ENCODE results near the gene CRTAC1. TPM values are rescaled to one million over a fixed set of nuclear protein-coding genes. Genes with fewer than 3 reads are reported as not detected.

Gene CRTAC1
- total RNA-seq, 1 donor from 2014 or later: 0.66 TPM

GRCh38 chr10:97822261-97822687 lies 208.1 kb downstream of the CRTAC1 start:
- no peak for FAIRE-seq
- H2AFZ ChIP-seq (ENCODE audit: low read depth, low read length): peak overlapping the region; percentile 60
- H3K36me3 Mint-ChIP-seq (ENCODE audit: low read depth, unreplicated experiment): peaks cover 2% of the 10 kb centered on the region
- no peaks in the 10 kb centered on the region for H3K36me3 ChIP-seq (ENCODE audit: insufficient read depth, low read length)
- H3K4me1 Mint-ChIP-seq (ENCODE audit: low read depth, unreplicated experiment): peaks cover 4% of the 10 kb centered on the region
- DNase-seq (ENCODE audit: low read depth): no peak
- no peak overlapping the region for H3K4me3 ChIP-seq (ENCODE audit: insufficient read depth, low read depth, low read length)
- no peaks in the 10 kb centered on the region for H3K9me3 Mint-ChIP-seq (ENCODE audit: unreplicated experiment)
- peaks cover 12% of the 10 kb centered on the region for H3K27me3 ChIP-seq (ENCODE audit: insufficient read depth, low read length)
- peaks cover 45% of the 10 kb centered on the region for H3K27me3 Mint-ChIP-seq (ENCODE audit: low read depth, unreplicated experiment)
- H3K4me1 ChIP-seq (ENCODE audit: insufficient read depth, low read length): no peaks in the 10 kb centered on the region
- no peak overlapping the region for H3K27ac ChIP-seq (ENCODE audit: low read depth, low read length)
- TF ChIP-seq CTCF (IDR thresholded peaks at IDR 0.05; ENCODE audit: insufficient read depth, low read depth, low read length) (no peak), EZH2 (IDR thresholded peaks at IDR 0.05; ENCODE audit: insufficient read depth, low read length) (no peak)
- no peak overlapping the region for H3K9ac ChIP-seq (ENCODE audit: low read length)
- no peaks in the 10 kb centered on the region for H3K9me3 ChIP-seq (ENCODE audit: insufficient read depth, low read depth, low read length)
- H3K4me3 Mint-ChIP-seq (ENCODE audit: unreplicated experiment): no peak overlapping the region
- no peaks in the 10 kb centered on the region for H3K79me2 ChIP-seq (ENCODE audit: insufficient read depth, low read length)
- H4K20me1 ChIP-seq (ENCODE audit: insufficient read depth, low read length): no peaks in the 10 kb centered on the region
- H3K4me2 ChIP-seq (ENCODE audit: low read length): peak overlapping the region; percentile 30
- no peak overlapping the region for H3K27ac Mint-ChIP-seq (ENCODE audit: unreplicated experiment)

- Histone ChIP-seq H2AFZ (ENCODE audit: low read depth, low read length) (no peak overlapping the region), H3K36me3 (ENCODE audit: insufficient read depth, low read length) (no peaks in the 10 kb centered on the region), H4K20me1 (ENCODE audit: insufficient read depth, low read length) (no peaks in the 10 kb centered on the region), H3K27ac (ENCODE audit: low read depth, low read length) (no peak overlapping the region), H3K4me3 (ENCODE audit: insufficient read depth, low read depth, low read length) (no peak overlapping the region), H3K4me2 (ENCODE audit: low read length) (no peak overlapping the region), H3K9me3 (ENCODE audit: insufficient read depth, low read depth, low read length) (no peaks in the 10 kb centered on the region), H3K79me2 (ENCODE audit: insufficient read depth, low read length) (no peaks in the 10 kb centered on the region), H3K9ac (ENCODE audit: low read length) (no peak overlapping the region), H3K4me1 (ENCODE audit: insufficient read depth, low read length) (no peaks in the 10 kb centered on the region), H3K27me3 (ENCODE audit: insufficient read depth, low read length) (peaks cover 12% of the 10 kb centered on the region)
- no peak for FAIRE-seq
- H3K4me1 Mint-ChIP-seq (ENCODE audit: low read depth, unreplicated experiment): peaks cover 4% of the 10 kb centered on the region
- no peak overlapping the region for H3K4me3 Mint-ChIP-seq (ENCODE audit: unreplicated experiment)
- H3K36me3 Mint-ChIP-seq (ENCODE audit: low read depth, unreplicated experiment): peaks cover 2% of the 10 kb centered on the region
- DNase-seq (ENCODE audit: low read depth): no peak
- no peaks in the 10 kb centered on the region for H3K9me3 Mint-ChIP-seq (ENCODE audit: unreplicated experiment)
- no peak for TF ChIP-seq EZH2 (IDR thresholded peaks at IDR 0.05; ENCODE audit: insufficient read depth, low read length)
- TF ChIP-seq CTCF (IDR thresholded peaks at IDR 0.05; ENCODE audit: insufficient read depth, low read depth, low read length): no peak
- no peak overlapping the region for H3K27ac Mint-ChIP-seq (ENCODE audit: unreplicated experiment)
- H3K27me3 Mint-ChIP-seq (ENCODE audit: low read depth, unreplicated experiment): peaks cover 47% of the 10 kb centered on the region
These were observed 208.9 kb downstream of the CRTAC1 start for GRCh38 chr10:97821308-97822038.

GRCh38 chr10:97820096-97820704 lies 210.2 kb downstream of the CRTAC1 start:
- no peaks in the 10 kb centered on the region for H3K9me3 Mint-ChIP-seq (ENCODE audit: unreplicated experiment)

More at GRCh38 chr10:97820096-97820704, 210.2 kb downstream of the CRTAC1 start:
- H3K36me3 ChIP-seq (ENCODE audit: insufficient read depth, low read length): no peaks in the 10 kb centered on the region
- Mint-ChIP-seq H3K27me3 (ENCODE audit: low read depth, unreplicated experiment) (peaks cover 42% of the 10 kb centered on the region), H3K4me3 (ENCODE audit: unreplicated experiment) (no peak overlapping the region), H3K4me1 (ENCODE audit: low read depth, unreplicated experiment) (peaks cover 4% of the 10 kb centered on the region), H3K36me3 (ENCODE audit: low read depth, unreplicated experiment) (peaks cover 2% of the 10 kb centered on the region), H3K27ac (ENCODE audit: unreplicated experiment) (no peak overlapping the region)
- DNase-seq (ENCODE audit: low read depth) (no peak), FAIRE-seq (no peak)
- H3K9ac ChIP-seq (ENCODE audit: low read length): no peak overlapping the region
- no peak overlapping the region for H2AFZ ChIP-seq (ENCODE audit: low read depth, low read length)
- H3K27ac ChIP-seq (ENCODE audit: low read depth, low read length): no peak overlapping the region
- peaks cover 12% of the 10 kb centered on the region for H3K27me3 ChIP-seq (ENCODE audit: insufficient read depth, low read length)
- H4K20me1 ChIP-seq (ENCODE audit: insufficient read depth, low read length): no peaks in the 10 kb centered on the region
- H3K4me2 ChIP-seq (ENCODE audit: low read length): no peak overlapping the region
- TF ChIP-seq EZH2 (IDR thresholded peaks at IDR 0.05; ENCODE audit: insufficient read depth, low read length) (no peak), CTCF (IDR thresholded peaks at IDR 0.05; ENCODE audit: insufficient read depth, low read depth, low read length) (no peak)
- H3K4me1 ChIP-seq (ENCODE audit: insufficient read depth, low read length): no peaks in the 10 kb centered on the region
- no peak overlapping the region for H3K4me3 ChIP-seq (ENCODE audit: insufficient read depth, low read depth, low read length)
- H3K79me2 ChIP-seq (ENCODE audit: insufficient read depth, low read length): no peaks in the 10 kb centered on the region
- H3K9me3 ChIP-seq (ENCODE audit: insufficient read depth, low read depth, low read length): no peaks in the 10 kb centered on the region

All from astrocyte (in vitro differentiated cells and primary cell).